IMR-90 (cell line): ENCODE data around the gene EIF2B1. TPM values are rescaled to one million over a fixed set of nuclear protein-coding genes. Genes with fewer than 3 reads are reported as not detected.

Experiments used
- ATAC-seq: fragments of 200-7000 bp; cut with Tn5 transposase; 2 replicates; pipeline ENCODE4 v1.9.1; 2020; ENCODE audit warnings: low read depth, mild to moderate bottlenecking, moderate library complexity
- BruUV-seq: library from RNA; stranded (reverse); fragments of 400-500 nt; replicated peaks from 2 replicates; lab custom pipeline; 2021; lab: Mats Ljungman, UMichigan
- CTCF ChIA-PET: fragments of 300-600 bp; formaldehyde crosslinking; extraction: SDS; loops from one replicate; lab custom pipeline; 2021; ENCODE audit warnings: antibody characterized with exemption; lab: Yijun Ruan, JAX
- POLR2A ChIA-PET: fragments of 300-600 bp; sonication (Branson Sonifier 250); formaldehyde crosslinking; loops from one replicate; lab custom pipeline; 2022; ENCODE audit warnings: antibody characterized with exemption; ENCODE audit not compliant: unreplicated experiment; lab: Charles Lee
- DNase-seq: peaks from one replicate; pipeline ENCODE4 v3.0.0; 2013
- H2AFZ ChIP-seq: replicated peaks from 2 replicates; pipeline ENCODE3; 2013; ENCODE audit warnings: low read length, mild to moderate bottlenecking; ENCODE audit not compliant: poor library complexity
- H2AK5ac ChIP-seq: 2 replicates; pipeline ENCODE4 v1.6.1; 2013; ENCODE audit warnings: low read depth, low read length, inconsistent platforms
- H2AK9ac ChIP-seq: replicated peaks from 2 replicates; pipeline ENCODE3; 2013; ENCODE audit warnings: mild to moderate bottlenecking, low read depth, low read length, moderate library complexity; ENCODE audit not compliant: poor library complexity
- H2BK120ac ChIP-seq: 2 replicates; pipeline ENCODE4 v1.6.1; 2013; ENCODE audit warnings: low read depth, low read length, inconsistent platforms
- H2BK15ac ChIP-seq: 3 replicates; pipeline ENCODE4 v1.6.1; 2013; ENCODE audit warnings: low read depth, low read length, inconsistent platforms
- H2BK20ac ChIP-seq: 2 replicates; pipeline ENCODE4 v1.6.1; 2013; ENCODE audit warnings: low read depth, mild to moderate bottlenecking, inconsistent platforms, low read length, moderate library complexity
- H2BK5ac ChIP-seq: 2 replicates; pipeline ENCODE4 v1.6.1; 2013; ENCODE audit warnings: mild to moderate bottlenecking, low read depth, low read length, inconsistent platforms; ENCODE audit not compliant: poor library complexity, severe bottlenecking
- H3K14ac ChIP-seq: replicated peaks from 2 replicates; pipeline ENCODE4 v1.6.1; 2013; ENCODE audit warnings: low read depth, low read length, inconsistent platforms
- H3K18ac ChIP-seq: 2 replicates; pipeline ENCODE4 v1.6.1; 2013; ENCODE audit warnings: low read depth, low read length, control low read depth
- H3K23ac ChIP-seq: 2 replicates; pipeline ENCODE4 v1.6.1; 2013; ENCODE audit warnings: low read depth, low read length, inconsistent platforms
- H3K27ac ChIP-seq: 2 replicates; pipeline ENCODE4 v1.5.1; 2013; ENCODE audit warnings: mild to moderate bottlenecking, control low read depth, low read length; ENCODE audit not compliant: insufficient read depth
- H3K27me3 ChIP-seq: 2 replicates; pipeline ENCODE4 v1.6.1; 2013; ENCODE audit warnings: low read length; ENCODE audit not compliant: control insufficient read depth, insufficient read depth
- H3K36me3 ChIP-seq: 2 replicates; pipeline ENCODE4 v1.6.1; 2013; ENCODE audit warnings: low read length, mixed read lengths; ENCODE audit not compliant: control insufficient read depth, insufficient read depth
- H3K4ac ChIP-seq: 2 replicates; pipeline ENCODE4 v1.6.1; 2013; ENCODE audit warnings: low read depth, low read length, inconsistent platforms
- H3K4me1 ChIP-seq: 2 replicates; pipeline ENCODE4 v1.6.1; 2013; ENCODE audit warnings: low read length, mixed read lengths; ENCODE audit not compliant: control insufficient read depth, insufficient read depth
- H3K4me2 ChIP-seq: 2 replicates; pipeline ENCODE4 v1.6.1; 2013; ENCODE audit warnings: low read depth, mild to moderate bottlenecking, control low read depth, low read length, moderate library complexity
- H3K4me3 ChIP-seq: 2 replicates; pipeline ENCODE4 v1.5.1; 2013; ENCODE audit warnings: low read depth, mild to moderate bottlenecking, control low read depth, low read length, moderate library complexity; ENCODE audit not compliant: insufficient read depth
- H3K56ac ChIP-seq: 2 replicates; pipeline ENCODE4 v1.6.1; 2013; ENCODE audit warnings: low read length, inconsistent platforms; ENCODE audit not compliant: insufficient read depth; ENCODE audit errors: extremely low read depth
- H3K79me1 ChIP-seq, 2 experiments: 2 replicates each; pipeline ENCODE4 v1.6.1; 2013; ENCODE audit warnings: low read length in 2 of 2, inconsistent platforms in 1 of 2, low read depth in 1 of 2
- H3K9ac ChIP-seq: 2 replicates; pipeline ENCODE4 v1.6.1; 2013; ENCODE audit warnings: low read depth, low read length, control low read depth
- H3K9me1 ChIP-seq: 2 replicates; pipeline ENCODE4 v1.6.1; 2013; ENCODE audit warnings: low read length, inconsistent platforms; ENCODE audit not compliant: insufficient read depth
- H3K9me3 ChIP-seq: 2 replicates; pipeline ENCODE4 v1.6.1; 2013; ENCODE audit warnings: low read length; ENCODE audit not compliant: control insufficient read depth, insufficient read depth
- H4K20me1 ChIP-seq: 2 replicates; pipeline ENCODE4 v1.6.1; 2013; ENCODE audit warnings: low read length, inconsistent platforms; ENCODE audit not compliant: insufficient read depth
- H4K5ac ChIP-seq: 2 replicates; pipeline ENCODE4 v1.6.1; 2013; ENCODE audit warnings: mild to moderate bottlenecking, low read depth, low read length, control low read depth
- H4K8ac ChIP-seq, 2 experiments: 2 replicates each; pipeline ENCODE4 v1.6.1; 2013; ENCODE audit warnings: low read depth in 2 of 2, low read length in 2 of 2, control low read depth in 1 of 2, inconsistent platforms in 1 of 2
- H4K91ac ChIP-seq: 2 replicates; pipeline ENCODE4 v1.6.1; 2013; ENCODE audit warnings: low read depth, low read length, inconsistent platforms; ENCODE audit not compliant: insufficient read depth
- NFE2L2 ChIP-seq: fragments of 150-350 bp; IDR thresholded peaks from 2 replicates; pipeline ENCODE4 v1.6.1; 2016; ENCODE audit warnings: low read depth, mild to moderate bottlenecking, low read length
- WGBS, 2 experiments: methylation state at CpG; one replicate each; pipeline versions ENCODE4 v1.1.5 to v1.1.7; 2013; ENCODE audit warnings: missing lambda C conversion rate in 2 of 2; ENCODE audit not compliant: insufficient read length in 1 of 2; ENCODE audit errors: extremely low coverage in 2 of 2; 5-methylcytosine and 5-hydroxymethylcytosine counted together
- dilution Hi-C: fragments of 300-500 bp; cut with HindIII; formaldehyde crosslinking; loops from one replicate; pipeline ENCODE4 v1.14.3; 2018; ENCODE audit warnings: low sequenced_read_pairs; ENCODE audit not compliant: unreplicated experiment
- in situ Hi-C: fragments of 300-500 bp; cut with MboI; formaldehyde crosslinking; loops from 3 replicates; pipeline ENCODE4 v1.14.3; 2019; ENCODE audit warnings: low sequenced_read_pairs, inconsistent platforms, mixed read lengths
- intact Hi-C: fragments of 100-400 bp; cut with micrococcal nuclease; formaldehyde crosslinking; loops from 2 replicates; pipeline ENCODE4 v1.10.0; 2022
- polyA plus RNA-seq, 3 experiments: library from polyadenylated mRNA; depleted of rRNA; stranded (reverse); fragments of >200 nt; gene quantifications; 2 replicates each; pipeline ENCODE4 v1.2.3, GENCODE V29; 2012; ENCODE audit warnings: low replicate concordance in 1 of 3
- total RNA-seq: library from RNA; depleted of rRNA; stranded (reverse); fragments of >200 nt; gene quantifications from 2 replicates; pipeline ENCODE4 v1.2.3, GENCODE V29; 2012

EIF2B1 gene
- total and polyA plus RNA-seq, 2 of the 4 experiments (the other 2 are of a cell fraction): 33.9 to 45.9 TPM

GRCh38 chr12:123573870-123574269, 59.6 kb downstream of the EIF2B1 start:
- intact Hi-C loops: no loop called here
- Histone ChIP-seq H2AK5ac (no peak overlapping the region), H3K9me1 (no peaks in the 10 kb centered on the region; the same call in 1 of the 2 replicates), H3K36me3 (peaks cover 3% of the 10 kb centered on the region), H4K91ac (no peak overlapping the region), H4K20me1 (0 out of 2 replicates have a peak, but pooled peaks cover 5% of the 10 kb centered on the region), H3K4me2 (no peak overlapping the region), H2BK120ac (no peak overlapping the region), H2AK9ac (no peak overlapping the region), H2BK15ac (no peak overlapping the region), H3K23ac (no peak overlapping the region), H3K27ac (no peak overlapping the region), H4K8ac (no peak overlapping the region), H3K4me1 (no peaks in the 10 kb centered on the region), H3K79me1 (peaks cover 3 to 16% of the 10 kb centered on the region in 2 experiments; a peak in 3 of 4 replicates), H3K4me3 (no peak overlapping the region), H3K9me3 (peaks cover 3% of the 10 kb centered on the region; the same call in 1 of the 2 replicates), H4K5ac (no peak overlapping the region), H2AFZ (no peak overlapping the region), H3K14ac (no peak overlapping the region), H2BK20ac (no peak overlapping the region), H3K9ac (no peak overlapping the region), H3K4ac (no peak overlapping the region), H2BK5ac (no peak overlapping the region), H3K27me3 (0 out of 2 replicates have a peak, but pooled peaks cover 3% of the 10 kb centered on the region), H3K56ac (no peak overlapping the region), H3K18ac (no peak overlapping the region)
- 27% methylated on average over 2 of the region's 4 CpGs; no CpG with 5 or more reads in 1 of the 2 experiments for WGBS, 2 experiments
- POLR2A ChIA-PET: no interaction called here
- in situ Hi-C loops: no loop called here
- CTCF ChIA-PET: no interaction called here
- ATAC-seq: no peak
- no peak for TF ChIP-seq NFE2L2
- dilution Hi-C loops: no loop called here
- BruUV-seq: no TSS peak
- no peak for DNase-seq
